Measurements from ENCODE around the gene STK32A. TPM values are rescaled to one million over a fixed set of nuclear protein-coding genes. Genes with fewer than 3 reads are reported as not detected.

Gene STK32A
- 1.7 and 3.9 TPM in 2 replicates for total RNA-seq

DNA sequence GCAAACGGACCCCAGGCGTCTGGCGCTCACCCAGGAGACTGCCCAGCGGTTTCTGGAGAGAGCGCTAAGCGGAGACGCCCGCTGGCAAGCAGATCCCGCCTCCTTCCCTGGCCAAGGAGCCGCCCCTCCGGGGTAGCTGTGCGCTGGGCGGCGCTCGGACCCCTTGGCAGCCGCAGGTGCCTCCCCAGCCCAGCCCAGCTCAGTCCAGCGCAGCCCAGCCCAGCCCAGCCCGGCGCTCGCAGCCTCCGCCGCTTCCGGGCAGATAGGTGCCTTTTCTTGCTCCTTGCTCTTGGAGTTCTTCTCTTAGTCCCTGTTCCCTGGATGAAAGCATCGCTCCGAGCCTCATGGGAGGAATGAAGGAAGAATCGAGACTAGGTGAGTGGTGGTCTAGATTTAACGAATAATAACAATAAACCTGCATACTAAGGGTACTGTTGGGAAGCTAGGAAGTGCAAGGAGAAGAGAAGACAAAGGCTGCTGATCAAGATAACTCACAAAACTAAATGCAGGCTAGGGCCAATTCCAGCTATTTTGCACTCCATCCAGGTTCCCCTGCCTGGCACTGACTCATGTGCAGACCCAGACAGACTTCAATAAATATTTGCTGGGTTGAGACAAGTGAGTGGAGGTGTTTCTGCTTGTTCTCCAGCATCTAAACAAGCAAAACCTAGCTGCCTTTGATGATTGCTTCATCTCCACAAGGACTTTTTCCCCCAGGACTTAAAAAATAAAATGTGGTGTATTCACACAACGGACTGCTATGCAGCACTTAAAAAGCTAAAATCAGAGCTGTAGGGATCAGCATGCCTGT is at the start of gene STK32A:
Gene STK32A, plus strand, starts transcription at position 202 of the 811 bp plus-strand sequence. CDS start 4,609 bp downstream, outside the sequence.

Small RNA genes lying within 50 kb of the gene (small RNA-seq; reads per million reads assigned to genes)
- gene AC011373.1, result not detected

Measured in articular chondrocyte of knee joint (primary cell).